Lower leg skin (tissue), 4 donors: ENCODE data around the gene PACSIN2. TPM values are rescaled to one million over a fixed set of nuclear protein-coding genes. Genes with fewer than 3 reads are reported as not detected.
A peak's percentile ranks its signal among the peaks of the same experiment; 100 is the strongest.
"Not testable (repeated sequence)": the region's sequence is repeated elsewhere in the genome, so short reads cannot be mapped to it uniquely, and the experiment has no call there.

Experiments used
- DNase-seq, 2 donors: peaks; one replicate each; pipeline ENCODE4 v3.0.0-alpha.2; 2019; ENCODE audit warnings: low spot score in 2 of 2
- H3K4me3 ChIP-seq: fragments of 200-600 bp; sonication (generic); 2 replicates; pipeline ENCODE4 v1.5.1; 2017; ENCODE audit warnings: mild to moderate bottlenecking, low read depth; ENCODE audit not compliant: poor library complexity, severe bottlenecking
- CTCF ChIP-seq, 3 donors: fragments of 450-650 bp; IDR thresholded peaks; one replicate each; pipeline ENCODE4 v1.5.1; 2016; ENCODE audit warnings: antibody characterized with exemption in 3 of 3, mild to moderate bottlenecking in 3 of 3, moderate library complexity in 2 of 3
- POLR2A ChIP-seq, 2 donors: fragments of 450-650 bp; IDR thresholded peaks; one replicate each; pipeline ENCODE4 v1.6.1; 2016 to 2017; ENCODE audit warnings: antibody characterized with exemption in 2 of 2, mild to moderate bottlenecking in 1 of 2, moderate library complexity in 1 of 2
- WGBS, 2 donors: methylation state at CpG; one replicate each; pipeline ENCODE4 v1.1.5; 2018; 5-methylcytosine and 5-hydroxymethylcytosine counted together
- intact Hi-C: fragments of 100-400 bp; cut with DNase I; formaldehyde crosslinking; loops from one replicate; pipeline ENCODE4 v1.15.0; 2023; ENCODE audit warnings: low total_unique reads
- total RNA-seq, 4 donors: library from RNA; depleted of rRNA; stranded (reverse); fragments of >200 nt; gene quantifications; one replicate each; pipeline ENCODE4 v1.1.0, GENCODE V29; 2016

Gene PACSIN2
- total RNA-seq, 4 donors from 2014 or later: 46.3 to 88.8 (median 58.2) TPM

- DNase-seq: no peak
- 83% methylated on average over 10 of the region's 10 CpGs for WGBS, 2 donors
- intact Hi-C loops: no loop called here
- no peak for TF ChIP-seq CTCF (IDR thresholded peaks at IDR 0.05)
- no peak for TF ChIP-seq POLR2A (IDR thresholded peaks at IDR 0.05)
- H3K4me3 ChIP-seq: no peak overlapping the region
Observed at GRCh38 chr22:42972649-42973535, 42.1 kb downstream of the PACSIN2 start.

GRCh38 chr22:42971473-42971860 lies 43.5 kb downstream of the PACSIN2 start:
- DNase-seq, intact Hi-C loops, H3K4me3 ChIP-seq: not testable (repeated sequence)
- WGBS, 2 donors: 95 to 100% methylated on average over 8 to 10 of the region's 25 CpGs

GRCh38 chr22:42970029-42970428 lies 44.9 kb downstream of the PACSIN2 start:
- intact Hi-C loops: no loop called here
- H3K4me3 ChIP-seq: no peak overlapping the region
- TF ChIP-seq CTCF (IDR thresholded peaks at IDR 0.05) (no peak), POLR2A (IDR thresholded peaks at IDR 0.05) (no peak)
- no peak for DNase-seq
- WGBS, 2 donors: 74 to 83% methylated on average over 5 of the region's 5 CpGs

- intact Hi-C loops: no loop called here
- TF ChIP-seq POLR2A (IDR thresholded peaks at IDR 0.05): no peak
- 69 to 72% methylated on average over 12 of the region's 12 CpGs for WGBS, 2 donors
- DNase-seq: no peak
- H3K4me3 ChIP-seq: no peak overlapping the region
Observed at GRCh38 chr22:42969348-42969975, 45.5 kb downstream of the PACSIN2 start.

GRCh38 chr22:42967933-42968332 lies 47.0 kb downstream of the PACSIN2 start:
- intact Hi-C loops: no loop called here
- DNase-seq: peak; percentile 69 to 92
- H3K4me3 ChIP-seq: no peak overlapping the region
- 69 to 72% methylated on average over 8 of the region's 8 CpGs for WGBS, 2 donors
- TF ChIP-seq POLR2A (IDR thresholded peaks at IDR 0.05): no peak
- TF ChIP-seq CTCF (IDR thresholded peaks at IDR 0.05): no peak

GRCh38 chr22:42967005-42967404 lies 47.9 kb downstream of the PACSIN2 start:
- peak in 1 of 2 donors; percentile 75 for DNase-seq
- H3K4me3 ChIP-seq: no peak overlapping the region
- TF ChIP-seq POLR2A (IDR thresholded peaks at IDR 0.05) (no peak), CTCF (IDR thresholded peaks at IDR 0.05) (no peak)
- WGBS, 2 donors: 88 to 89% methylated on average over 8 of the region's 8 CpGs
- intact Hi-C loops: no loop called here
